ENCODE measurements around the gene BPIFB1. TPM values are rescaled to one million over a fixed set of nuclear protein-coding genes. Genes with fewer than 3 reads are reported as not detected.

BPIFB1 gene, protein sequence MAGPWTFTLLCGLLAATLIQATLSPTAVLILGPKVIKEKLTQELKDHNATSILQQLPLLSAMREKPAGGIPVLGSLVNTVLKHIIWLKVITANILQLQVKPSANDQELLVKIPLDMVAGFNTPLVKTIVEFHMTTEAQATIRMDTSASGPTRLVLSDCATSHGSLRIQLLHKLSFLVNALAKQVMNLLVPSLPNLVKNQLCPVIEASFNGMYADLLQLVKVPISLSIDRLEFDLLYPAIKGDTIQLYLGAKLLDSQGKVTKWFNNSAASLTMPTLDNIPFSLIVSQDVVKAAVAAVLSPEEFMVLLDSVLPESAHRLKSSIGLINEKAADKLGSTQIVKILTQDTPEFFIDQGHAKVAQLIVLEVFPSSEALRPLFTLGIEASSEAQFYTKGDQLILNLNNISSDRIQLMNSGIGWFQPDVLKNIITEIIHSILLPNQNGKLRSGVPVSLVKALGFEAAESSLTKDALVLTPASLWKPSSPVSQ
- polyA plus RNA-seq (2013, experiment 1 of 4), result not detected
- not detected for polyA plus RNA-seq (2013, experiment 2 of 4)
- not detected for polyA plus RNA-seq (2013, experiment 3 of 4)
- polyA plus RNA-seq (2013, experiment 4 of 4), result not detected

DNA sequence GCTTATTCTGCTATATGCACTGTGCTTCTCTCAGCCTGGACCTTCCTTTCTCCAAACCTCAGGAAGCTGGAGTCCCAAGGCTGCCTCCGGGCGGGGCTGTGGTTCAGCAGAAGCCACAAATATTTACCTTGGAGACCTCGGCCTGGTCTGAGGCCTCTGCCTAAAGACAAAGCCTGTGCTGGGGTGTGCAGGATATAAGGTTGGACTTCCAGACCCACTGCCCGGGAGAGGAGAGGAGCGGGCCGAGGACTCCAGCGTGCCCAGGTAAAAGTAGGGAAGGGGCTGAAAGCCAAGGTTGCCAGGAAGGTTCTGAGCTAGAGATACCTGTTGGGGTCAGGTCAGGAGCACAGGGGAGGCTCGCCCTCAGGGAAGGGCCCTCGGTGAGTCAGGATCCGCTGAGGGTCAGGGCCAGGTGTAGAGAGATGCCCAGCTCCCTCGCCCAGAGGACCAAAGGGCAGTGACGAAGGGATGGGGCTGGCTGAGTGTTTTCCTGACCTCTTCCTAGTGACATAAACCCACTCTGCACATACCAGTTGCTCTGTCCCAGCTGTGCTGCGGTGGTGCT is at the start of gene BPIFB1:
TSS of gene BPIFB1 (plus strand) at position 224 of the 565 bp plus-strand sequence. CDS start 2,860 bp downstream, outside the sequence.
- Histone ChIP-seq H3K27ac (ENCODE audit: insufficient read depth, low read depth, low read length, poor library complexity, severe bottlenecking) (no peak within 1 kb of the TSS), H3K4me1 (ENCODE audit: control insufficient read depth, insufficient read depth, low read length) (no peaks in the 10 kb centered on the region), H3K27me3 (ENCODE audit: control insufficient read depth, insufficient read depth, low read length, poor library complexity, severe bottlenecking) (no peaks in the 10 kb centered on the region), H3K36me3 (ENCODE audit: control insufficient read depth, insufficient read depth, low read length) (no peaks in the 10 kb centered on the region), H3K9me3 (ENCODE audit: control insufficient read depth, low read length) (no peaks in the 10 kb centered on the region), H3K4me3 (ENCODE audit: insufficient read depth, low read depth, low read length) (no peak within 1 kb of the TSS)
- WGBS, 2 experiments, result 91 to 93% methylated on average over 13 of the region's 13 CpGs

DNA sequence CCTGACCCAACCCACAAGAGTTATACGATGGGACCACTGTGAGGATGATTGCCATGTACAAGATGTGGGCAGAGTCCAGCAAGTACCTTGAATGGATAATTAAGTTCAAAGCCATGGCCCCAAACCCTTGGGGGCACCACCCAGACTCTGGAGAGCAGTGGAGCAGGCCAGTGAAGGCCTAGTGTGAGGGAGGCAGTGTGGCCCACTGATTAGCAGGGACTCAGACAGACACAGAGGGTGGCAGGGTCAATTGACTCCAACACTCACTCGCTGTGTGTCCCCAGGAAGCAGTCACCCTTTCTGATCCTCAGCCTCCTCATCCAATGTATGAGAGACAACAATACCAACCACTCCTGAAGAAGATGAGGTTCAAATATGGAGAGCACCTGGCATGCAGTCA is 49.0 kb upstream of the BPIFB1 start:
- no peak overlapping the region for H3K4me3 ChIP-seq (ENCODE audit: insufficient read depth, low read depth, low read length)
- no peaks in the 10 kb centered on the region for H3K4me1 ChIP-seq (ENCODE audit: control insufficient read depth, insufficient read depth, low read length)
- no peak overlapping the region for H3K27ac ChIP-seq (ENCODE audit: insufficient read depth, low read depth, low read length, poor library complexity, severe bottlenecking)
- H3K27me3 ChIP-seq (ENCODE audit: control insufficient read depth, insufficient read depth, low read length, poor library complexity, severe bottlenecking), result peaks cover 3% of the 10 kb centered on the region
- no peaks in the 10 kb centered on the region for H3K36me3 ChIP-seq (ENCODE audit: control insufficient read depth, insufficient read depth, low read length)
- H3K9me3 ChIP-seq (ENCODE audit: control insufficient read depth, low read length), result no peaks in the 10 kb centered on the region
- WGBS, 2 experiments, result 92 to 94% methylated on average over 2 of the region's 2 CpGs

DNA sequence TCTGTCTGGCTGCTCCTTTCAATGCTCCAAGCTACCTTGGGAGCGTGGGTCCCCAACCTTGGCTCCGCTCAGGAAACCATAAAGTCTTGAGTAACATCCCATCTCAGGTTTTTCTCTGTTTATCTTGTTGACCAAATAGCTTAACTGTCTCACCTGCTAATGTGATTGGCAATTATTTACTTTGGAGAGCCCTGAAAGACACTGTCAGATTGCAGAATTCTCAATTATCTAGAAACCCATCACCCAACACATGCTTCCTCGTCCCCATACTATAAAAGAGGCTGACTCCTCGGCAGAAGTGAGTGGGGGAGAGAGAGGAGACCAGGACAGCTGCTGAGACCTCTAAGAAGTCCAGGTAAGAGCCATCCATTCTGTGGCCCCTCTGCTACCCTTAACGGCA is 47.3 kb upstream of the BPIFB1 start, which contains the start of gene BPIFA1:
TSS of gene BPIFA1 (plus strand) at position 301 of the 400 bp plus-strand sequence. CDS start 1,716 bp downstream, outside the sequence.
- H3K36me3 ChIP-seq (ENCODE audit: control insufficient read depth, insufficient read depth, low read length), result no peaks in the 10 kb centered on the region
- 90% methylated on average over 4 to 5 of the region's 5 CpGs for WGBS, 2 experiments
- no peaks in the 10 kb centered on the region for H3K4me1 ChIP-seq (ENCODE audit: control insufficient read depth, insufficient read depth, low read length)
- H3K9me3 ChIP-seq (ENCODE audit: control insufficient read depth, low read length), result no peaks in the 10 kb centered on the region
- no peak within 1 kb of the TSS for H3K4me3 ChIP-seq (ENCODE audit: insufficient read depth, low read depth, low read length)
- no peak within 1 kb of the TSS for H3K27ac ChIP-seq (ENCODE audit: insufficient read depth, low read depth, low read length, poor library complexity, severe bottlenecking)
- peaks cover 3% of the 10 kb centered on the region for H3K27me3 ChIP-seq (ENCODE audit: control insufficient read depth, insufficient read depth, low read length, poor library complexity, severe bottlenecking)

DNA sequence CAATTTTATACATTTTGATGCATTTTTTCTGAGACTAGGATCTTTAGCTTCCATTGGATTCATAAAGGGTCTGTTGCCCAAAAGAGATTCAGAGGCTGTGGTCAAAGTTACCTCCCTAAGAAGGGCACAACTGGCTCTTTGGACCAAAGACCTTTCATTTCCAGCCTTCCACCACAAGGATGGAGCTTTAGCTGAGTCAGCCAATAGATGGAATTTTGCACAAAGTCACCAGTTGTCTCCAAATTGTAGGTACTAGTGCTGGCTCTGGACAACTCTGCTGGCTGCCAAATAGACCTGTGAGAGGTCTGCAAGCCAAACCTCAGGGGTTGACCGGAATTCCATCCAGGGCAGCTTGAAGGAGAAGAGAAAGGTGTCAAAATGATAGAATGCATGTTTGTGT is 46.7 kb upstream of the BPIFB1 start:
- H3K9me3 ChIP-seq (ENCODE audit: control insufficient read depth, low read length), result no peaks in the 10 kb centered on the region
- no peaks in the 10 kb centered on the region for H3K4me1 ChIP-seq (ENCODE audit: control insufficient read depth, insufficient read depth, low read length)
- no peaks in the 10 kb centered on the region for H3K36me3 ChIP-seq (ENCODE audit: control insufficient read depth, insufficient read depth, low read length)
- no peak overlapping the region for H3K27ac ChIP-seq (ENCODE audit: insufficient read depth, low read depth, low read length, poor library complexity, severe bottlenecking)
- 92 to 95% methylated on average over 1 of the region's 1 CpG for WGBS, 2 experiments
- no peak overlapping the region for H3K4me3 ChIP-seq (ENCODE audit: insufficient read depth, low read depth, low read length)
- H3K27me3 ChIP-seq (ENCODE audit: control insufficient read depth, insufficient read depth, low read length, poor library complexity, severe bottlenecking), result peaks cover 3% of the 10 kb centered on the region

DNA sequence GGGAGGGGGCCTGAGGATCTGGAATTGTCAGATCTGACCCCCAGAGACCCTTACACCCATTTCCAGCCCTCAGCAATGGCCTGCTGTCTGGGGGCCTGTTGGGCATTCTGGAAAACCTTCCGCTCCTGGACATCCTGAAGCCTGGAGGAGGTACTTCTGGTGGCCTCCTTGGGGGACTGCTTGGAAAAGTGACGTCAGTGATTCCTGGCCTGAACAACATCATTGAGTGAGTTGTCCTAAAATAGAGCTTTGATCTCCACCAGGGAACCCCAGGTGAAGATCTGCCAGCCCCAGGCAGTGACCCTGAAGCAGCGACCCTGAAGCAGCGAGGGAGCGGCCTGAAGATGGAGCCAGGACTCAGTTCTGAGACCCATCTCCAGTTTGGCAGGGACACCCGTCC is 45.0 kb upstream of the BPIFB1 start:
- H3K27me3 ChIP-seq (ENCODE audit: control insufficient read depth, insufficient read depth, low read length, poor library complexity, severe bottlenecking), result peaks cover 3% of the 10 kb centered on the region
- H3K4me1 ChIP-seq (ENCODE audit: control insufficient read depth, insufficient read depth, low read length), result no peaks in the 10 kb centered on the region
- no peak overlapping the region for H3K27ac ChIP-seq (ENCODE audit: insufficient read depth, low read depth, low read length, poor library complexity, severe bottlenecking)
- H3K9me3 ChIP-seq (ENCODE audit: control insufficient read depth, low read length), result no peaks in the 10 kb centered on the region
- no peak overlapping the region for H3K4me3 ChIP-seq (ENCODE audit: insufficient read depth, low read depth, low read length)
- no peaks in the 10 kb centered on the region for H3K36me3 ChIP-seq (ENCODE audit: control insufficient read depth, insufficient read depth, low read length)
- 86 to 92% methylated on average over 6 of the region's 6 CpGs for WGBS, 2 experiments

DNA sequence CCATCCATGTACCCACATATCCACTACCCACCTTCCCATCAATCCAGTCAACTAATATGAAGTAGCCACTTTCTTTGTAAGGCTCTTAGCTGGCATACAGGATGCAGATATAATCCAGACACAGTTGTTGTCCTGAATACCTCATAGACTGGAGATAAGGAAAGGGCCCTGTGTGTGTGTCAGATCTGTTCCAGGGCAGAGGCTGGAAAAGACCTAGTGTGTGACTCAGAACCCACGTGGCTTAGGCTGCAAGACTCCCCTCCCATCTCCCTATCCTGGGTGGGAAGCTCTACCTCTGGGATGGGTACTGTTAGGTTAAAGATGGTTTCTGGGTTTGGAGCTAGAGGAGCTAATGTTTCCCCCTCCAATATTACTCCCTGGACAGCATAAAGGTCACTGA is 43.6 kb upstream of the BPIFB1 start:
- no peak overlapping the region for H3K27ac ChIP-seq (ENCODE audit: insufficient read depth, low read depth, low read length, poor library complexity, severe bottlenecking)
- 30 to 53% methylated on average over 1 of the region's 1 CpG for WGBS, 2 experiments
- no peak overlapping the region for H3K4me3 ChIP-seq (ENCODE audit: insufficient read depth, low read depth, low read length)
- peaks cover 3% of the 10 kb centered on the region for H3K27me3 ChIP-seq (ENCODE audit: control insufficient read depth, insufficient read depth, low read length, poor library complexity, severe bottlenecking)
- H3K9me3 ChIP-seq (ENCODE audit: control insufficient read depth, low read length), result no peaks in the 10 kb centered on the region
- H3K4me1 ChIP-seq (ENCODE audit: control insufficient read depth, insufficient read depth, low read length), result no peaks in the 10 kb centered on the region
- no peaks in the 10 kb centered on the region for H3K36me3 ChIP-seq (ENCODE audit: control insufficient read depth, insufficient read depth, low read length)

DNA sequence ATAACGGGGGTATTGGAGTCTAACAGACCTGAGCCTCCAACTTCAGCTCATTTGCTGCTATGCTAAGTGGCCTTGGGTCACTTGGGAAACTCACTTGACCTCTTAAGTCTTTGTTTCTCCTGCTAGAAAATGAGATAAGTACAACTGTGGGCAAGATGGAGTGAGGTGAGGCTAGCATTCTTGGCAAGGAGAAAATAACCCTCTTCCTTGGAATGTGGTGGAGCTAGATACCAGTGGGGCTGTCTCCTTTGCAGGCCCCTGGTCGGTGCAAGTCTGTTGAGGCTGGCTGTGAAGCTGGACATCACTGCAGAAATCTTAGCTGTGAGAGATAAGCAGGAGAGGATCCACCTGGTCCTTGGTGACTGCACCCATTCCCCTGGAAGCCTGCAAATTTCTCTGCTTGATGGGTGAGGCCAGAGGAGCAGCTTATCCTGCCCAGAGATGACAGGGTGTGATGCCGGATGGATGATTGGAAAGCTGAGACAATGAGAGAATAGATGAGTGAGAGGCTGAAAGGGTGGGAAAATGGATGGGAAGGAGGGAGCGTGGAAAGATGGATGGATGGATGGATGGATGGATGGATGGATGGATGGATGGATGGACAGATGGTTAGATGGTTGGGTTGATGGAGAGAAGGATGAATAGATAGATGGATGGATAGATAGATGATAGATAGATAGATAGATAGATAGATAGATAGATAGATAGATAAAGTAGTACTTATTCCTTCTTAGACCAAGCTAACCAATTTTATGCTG is 42.9 kb upstream of the BPIFB1 start:
- H3K36me3 ChIP-seq (ENCODE audit: control insufficient read depth, insufficient read depth, low read length), result no peaks in the 10 kb centered on the region
- H3K4me1 ChIP-seq (ENCODE audit: control insufficient read depth, insufficient read depth, low read length), result no peaks in the 10 kb centered on the region
- no peak overlapping the region for H3K27ac ChIP-seq (ENCODE audit: insufficient read depth, low read depth, low read length, poor library complexity, severe bottlenecking)
- no peaks in the 10 kb centered on the region for H3K9me3 ChIP-seq (ENCODE audit: control insufficient read depth, low read length)
- H3K4me3 ChIP-seq (ENCODE audit: insufficient read depth, low read depth, low read length), result no peak overlapping the region
- WGBS, 2 experiments, result 82 to 83% methylated on average over 4 of the region's 4 CpGs
- H3K27me3 ChIP-seq (ENCODE audit: control insufficient read depth, insufficient read depth, low read length, poor library complexity, severe bottlenecking), result peaks cover 3% of the 10 kb centered on the region

DNA sequence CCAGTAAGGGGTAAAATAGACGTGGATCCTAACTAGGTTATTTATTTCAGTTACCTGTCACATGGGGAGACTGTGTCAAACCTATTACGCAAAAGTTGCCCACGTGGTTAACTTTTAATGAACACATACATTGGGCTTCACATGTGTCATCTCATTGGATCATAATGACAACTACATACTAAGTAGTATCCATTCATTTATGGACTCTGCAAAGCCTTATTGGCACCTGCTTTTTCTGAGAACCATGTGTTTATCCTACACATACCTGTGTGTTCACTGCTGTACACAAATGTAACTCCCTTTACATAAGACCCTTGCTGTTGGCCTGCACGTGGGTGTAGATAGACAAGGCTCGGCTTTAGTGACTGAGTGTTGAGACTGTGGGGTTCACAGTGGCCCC is 42.1 kb upstream of the BPIFB1 start:
- Histone ChIP-seq H3K4me1 (ENCODE audit: control insufficient read depth, insufficient read depth, low read length) (no peaks in the 10 kb centered on the region), H3K9me3 (ENCODE audit: control insufficient read depth, low read length) (no peaks in the 10 kb centered on the region), H3K4me3 (ENCODE audit: insufficient read depth, low read depth, low read length) (no peak overlapping the region), H3K36me3 (ENCODE audit: control insufficient read depth, insufficient read depth, low read length) (no peaks in the 10 kb centered on the region), H3K27ac (ENCODE audit: insufficient read depth, low read depth, low read length, poor library complexity, severe bottlenecking) (no peak overlapping the region), H3K27me3 (ENCODE audit: control insufficient read depth, insufficient read depth, low read length, poor library complexity, severe bottlenecking) (no peaks in the 10 kb centered on the region)
- 62 to 72% methylated on average over 5 of the region's 5 CpGs for WGBS, 2 experiments

DNA sequence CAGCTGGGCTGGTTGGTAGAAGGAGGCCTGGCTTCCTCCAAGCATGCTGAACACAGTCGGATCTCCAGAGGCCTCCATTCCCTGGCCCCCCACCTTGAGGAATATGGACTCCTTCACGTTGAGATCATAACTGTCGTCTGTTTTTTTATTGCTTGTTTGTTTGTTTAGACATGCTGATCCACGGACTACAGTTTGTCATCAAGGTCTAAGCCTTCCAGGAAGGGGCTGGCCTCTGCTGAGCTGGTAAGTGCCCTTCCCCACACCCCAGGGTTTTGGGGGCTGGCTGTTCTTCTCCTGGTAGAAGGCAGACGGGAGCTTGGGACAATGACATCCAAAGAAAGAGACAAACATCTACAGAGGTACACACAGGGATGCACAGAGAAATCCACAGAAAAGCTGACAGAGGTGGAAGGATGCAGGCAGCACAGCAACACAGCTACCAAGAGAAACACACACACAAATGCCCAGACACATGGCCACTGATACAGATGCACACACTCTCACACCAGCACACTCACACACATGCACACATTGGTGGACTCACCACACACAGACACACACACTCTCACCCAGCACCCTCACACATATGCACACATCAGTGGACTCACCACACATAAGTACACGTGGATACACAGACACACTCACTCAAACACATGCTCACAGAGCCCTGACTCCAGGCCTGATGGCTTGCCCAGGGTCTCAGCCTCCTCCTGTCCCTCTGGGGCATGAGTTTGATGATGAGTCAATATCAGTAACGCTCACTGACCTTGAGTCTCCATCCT is 40.5 kb upstream of the BPIFB1 start:
- H3K4me3 ChIP-seq (ENCODE audit: insufficient read depth, low read depth, low read length), result no peak overlapping the region
- no peaks in the 10 kb centered on the region for H3K36me3 ChIP-seq (ENCODE audit: control insufficient read depth, insufficient read depth, low read length)
- H3K27me3 ChIP-seq (ENCODE audit: control insufficient read depth, insufficient read depth, low read length, poor library complexity, severe bottlenecking), result no peaks in the 10 kb centered on the region
- no peaks in the 10 kb centered on the region for H3K9me3 ChIP-seq (ENCODE audit: control insufficient read depth, low read length)
- 79 to 84% methylated on average over 7 of the region's 7 CpGs for WGBS, 2 experiments
- H3K4me1 ChIP-seq (ENCODE audit: control insufficient read depth, insufficient read depth, low read length), result no peaks in the 10 kb centered on the region
- H3K27ac ChIP-seq (ENCODE audit: insufficient read depth, low read depth, low read length, poor library complexity, severe bottlenecking), result no peak overlapping the region

Measured in ectodermal cell (in vitro differentiated cells).